ENCODE measurements around the gene UNC13D.

DNA sequence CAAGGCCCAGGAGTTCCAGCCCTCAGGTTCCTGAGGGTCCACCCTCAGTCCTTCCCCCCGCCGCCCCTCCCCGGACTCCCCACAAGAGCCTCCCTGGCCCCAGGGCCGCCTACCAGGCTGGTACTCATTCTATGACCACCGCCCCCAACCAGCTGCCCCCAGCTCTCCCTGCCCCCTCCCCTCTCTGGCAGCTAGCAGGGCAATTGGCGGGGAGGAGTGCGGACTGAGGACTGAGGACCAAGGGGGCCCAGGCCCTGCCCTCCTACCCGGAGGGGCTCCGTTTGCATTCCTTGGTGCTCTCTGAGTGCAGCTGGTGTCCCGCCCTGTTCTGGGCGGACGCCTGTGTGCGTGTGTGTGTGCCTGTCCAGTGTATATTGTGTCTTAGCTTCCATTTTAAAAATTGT lies 19.1 kb downstream of the UNC13D start:
- TF ChIP-seq EZH2phosphoT487 (conservative IDR thresholded peaks at IDR 0.05; ENCODE audit: low read length): no peak
- TF ChIP-seq, protein P1, sequence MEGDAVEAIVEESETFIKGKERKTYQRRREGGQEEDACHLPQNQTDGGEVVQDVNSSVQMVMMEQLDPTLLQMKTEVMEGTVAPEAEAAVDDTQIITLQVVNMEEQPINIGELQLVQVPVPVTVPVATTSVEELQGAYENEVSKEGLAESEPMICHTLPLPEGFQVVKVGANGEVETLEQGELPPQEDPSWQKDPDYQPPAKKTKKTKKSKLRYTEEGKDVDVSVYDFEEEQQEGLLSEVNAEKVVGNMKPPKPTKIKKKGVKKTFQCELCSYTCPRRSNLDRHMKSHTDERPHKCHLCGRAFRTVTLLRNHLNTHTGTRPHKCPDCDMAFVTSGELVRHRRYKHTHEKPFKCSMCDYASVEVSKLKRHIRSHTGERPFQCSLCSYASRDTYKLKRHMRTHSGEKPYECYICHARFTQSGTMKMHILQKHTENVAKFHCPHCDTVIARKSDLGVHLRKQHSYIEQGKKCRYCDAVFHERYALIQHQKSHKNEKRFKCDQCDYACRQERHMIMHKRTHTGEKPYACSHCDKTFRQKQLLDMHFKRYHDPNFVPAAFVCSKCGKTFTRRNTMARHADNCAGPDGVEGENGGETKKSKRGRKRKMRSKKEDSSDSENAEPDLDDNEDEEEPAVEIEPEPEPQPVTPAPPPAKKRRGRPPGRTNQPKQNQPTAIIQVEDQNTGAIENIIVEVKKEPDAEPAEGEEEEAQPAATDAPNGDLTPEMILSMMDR (IDR thresholded peaks at IDR 0.05; ENCODE audit: insufficient read depth, low read length, poor library complexity, severe bottlenecking): no peak
